ENCODE measurements around the gene FPR3.

- TF ChIP-seq CREB1 (IDR thresholded peaks at IDR 0.05; ENCODE audit: low read depth) (no peak), TCF12 (IDR thresholded peaks at IDR 0.05; ENCODE audit: low read depth) (no peak), NFIC (IDR thresholded peaks at IDR 0.05) (no peak), EP300 (IDR thresholded peaks at IDR 0.05; ENCODE audit: borderline replicate concordance) (no peak), FOXM1 (IDR thresholded peaks at IDR 0.05; ENCODE audit: borderline replicate concordance, low read depth) (no peak), YY1 (IDR thresholded peaks at IDR 0.05; ENCODE audit: low read depth) (no peak)
Measured at GRCh38 chr19:51780270-51780669, 14.7 kb upstream of the FPR3 start.

Data from Ishikawa (cell line).